Stimulated activated CD4-positive, alpha-beta T cell treated with anti-CD3 and anti-CD28 coated beads, Interleukin-2, amount 100 ng/mL, for 48 hours (primary cell): ENCODE measurements around the gene KCNE2.

ENCODE experiments used
- DNase-seq, 2 donors: peaks; one replicate each; pipeline ENCODE4 v3.0.0-alpha.2; 2020

Gene KCNE2

DNA sequence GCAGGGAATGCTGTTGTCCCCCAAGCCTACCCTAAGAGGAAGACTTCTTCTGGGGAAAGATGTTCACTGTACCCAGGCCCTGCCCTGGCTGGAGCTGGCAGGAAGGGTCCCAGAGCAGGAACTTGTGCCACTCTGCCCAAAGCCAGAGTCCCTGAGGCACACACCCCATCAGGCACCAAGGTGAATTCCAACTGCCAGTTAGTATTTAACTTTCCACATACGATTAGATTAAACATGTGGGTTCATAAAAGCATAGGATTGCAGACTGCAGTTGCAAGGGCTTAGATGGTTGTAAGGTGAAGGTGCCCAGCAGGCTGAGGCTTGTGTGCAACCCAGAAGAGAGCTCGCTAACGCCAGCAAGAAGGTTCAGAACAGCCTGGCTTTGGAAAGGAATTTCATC lies at the start of gene KCNE2:
Gene KCNE2 (plus strand): TSS at position 274 of the 400 bp plus-strand sequence. CDS start 6,473 bp downstream, outside the sequence.
- DNase-seq: no peak

- no peak for DNase-seq
Observed at GRCh38 chr21:34319585-34319984, 44.2 kb upstream of the KCNE2 start.

DNA sequence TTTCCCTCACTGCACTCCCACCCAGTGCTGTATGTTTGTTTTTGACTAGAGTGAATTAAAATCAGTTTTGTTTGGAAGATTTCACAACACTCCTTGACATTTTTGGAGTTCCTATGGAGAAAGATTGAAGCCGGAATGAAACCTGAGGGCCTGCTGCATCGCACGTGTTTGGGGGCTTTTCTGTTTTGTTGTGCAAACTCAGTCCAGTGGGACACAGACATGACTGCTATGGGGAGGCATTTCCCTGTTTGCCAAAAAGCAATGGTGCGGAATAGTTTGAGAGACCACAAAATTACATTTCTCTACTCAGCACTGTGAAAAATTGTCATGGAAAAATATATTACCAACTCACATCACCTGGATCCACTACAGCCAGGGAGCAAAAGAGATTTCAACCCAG lies 43.8 kb upstream of the KCNE2 start:
- DNase-seq: no peak

GRCh38 chr21:34330055-34330454 lies 33.8 kb upstream of the KCNE2 start:
- no peak for DNase-seq

DNA sequence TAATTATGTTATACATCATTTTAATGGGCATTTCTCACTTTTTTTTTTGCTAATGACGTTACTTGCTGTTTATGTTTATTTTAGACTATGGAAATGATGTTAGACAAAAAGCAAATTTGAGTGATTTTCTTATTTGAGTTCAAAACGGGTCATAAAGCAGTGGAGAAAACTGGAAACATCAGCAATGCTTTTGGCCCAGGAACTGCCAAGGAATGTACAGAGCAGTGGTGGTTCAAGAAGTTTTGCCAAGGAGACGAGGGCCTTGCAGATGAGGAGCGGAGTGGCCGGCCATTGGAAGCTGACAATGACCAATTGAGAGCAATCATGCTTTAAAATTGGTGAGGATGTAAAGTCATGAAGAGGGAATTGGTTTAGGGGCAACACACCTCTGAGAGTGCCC lies 32.1 kb upstream of the KCNE2 start:
- no peak for DNase-seq

DNA sequence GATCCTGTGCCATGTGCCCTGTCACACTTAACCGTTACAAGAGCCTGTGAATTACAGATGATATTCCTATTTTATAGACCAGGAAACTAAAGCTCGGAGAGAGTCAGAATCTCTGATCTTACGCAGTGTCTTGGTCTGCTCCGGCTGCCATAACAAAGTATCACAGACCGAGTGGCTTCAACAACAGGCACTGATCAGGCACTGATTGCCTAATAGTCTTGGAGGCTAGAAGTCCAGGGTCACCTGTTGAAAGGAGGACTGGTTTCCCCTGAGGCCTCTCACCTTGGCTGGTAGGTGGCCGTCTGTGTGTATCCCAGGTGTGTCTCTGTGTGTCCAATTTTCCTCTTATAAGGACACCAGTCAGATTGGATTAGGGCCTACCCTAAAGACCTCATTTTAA lies 31.5 kb upstream of the KCNE2 start:
- no peak for DNase-seq

GRCh38 chr21:34333121-34333739 lies 30.6 kb upstream of the KCNE2 start:
- DNase-seq: no peak

- no peak for DNase-seq
Observed at GRCh38 chr21:34335316-34335715, 28.5 kb upstream of the KCNE2 start.

DNA sequence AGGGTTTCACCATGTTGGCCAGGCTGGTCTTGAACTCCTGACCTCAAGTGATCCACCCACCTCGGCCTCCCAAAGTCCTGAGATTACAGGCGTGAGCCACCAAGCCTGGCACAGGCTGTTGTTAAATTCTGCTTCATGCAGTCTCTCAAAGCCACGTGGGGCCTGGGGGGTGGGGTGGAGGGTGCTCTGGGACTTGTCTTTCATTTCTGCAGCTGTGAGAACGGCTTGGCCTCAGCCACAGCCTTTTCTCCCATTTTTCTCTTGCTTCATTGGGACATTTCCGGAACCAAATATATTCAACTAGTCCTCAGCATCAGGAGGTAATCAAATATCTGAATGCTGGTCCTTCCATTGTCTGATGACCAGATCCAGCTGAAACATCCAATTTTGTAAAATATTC lies 27.6 kb upstream of the KCNE2 start:
- no peak for DNase-seq

- no peak for DNase-seq
Observed at GRCh38 chr21:34336756-34337391, 26.9 kb upstream of the KCNE2 start.

DNA sequence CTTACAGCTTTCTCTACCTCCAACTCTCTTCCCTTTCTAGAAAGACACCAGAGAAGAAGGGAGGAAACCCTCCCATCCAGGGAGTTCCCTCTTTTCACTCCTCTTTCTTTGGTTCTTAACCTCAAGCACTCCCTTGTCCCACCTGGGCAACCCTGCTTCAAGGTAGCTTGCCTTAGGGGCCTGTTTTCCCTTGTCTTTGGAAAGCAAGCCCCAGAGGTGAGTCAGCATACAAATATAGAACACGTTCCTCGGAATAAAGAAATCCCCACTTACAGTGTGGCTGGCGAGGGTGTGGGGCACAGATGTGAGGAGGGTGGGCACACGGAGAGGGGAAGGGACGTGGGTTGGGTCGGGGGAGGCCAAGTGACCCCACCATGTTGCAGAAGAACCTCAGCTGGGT lies 26.1 kb upstream of the KCNE2 start:
- DNase-seq: no peak

- DNase-seq: no peak
Observed at GRCh38 chr21:34338226-34338625, 25.6 kb upstream of the KCNE2 start.

GRCh38 chr21:34340061-34340460 lies 23.7 kb upstream of the KCNE2 start:
- DNase-seq: no peak

DNA sequence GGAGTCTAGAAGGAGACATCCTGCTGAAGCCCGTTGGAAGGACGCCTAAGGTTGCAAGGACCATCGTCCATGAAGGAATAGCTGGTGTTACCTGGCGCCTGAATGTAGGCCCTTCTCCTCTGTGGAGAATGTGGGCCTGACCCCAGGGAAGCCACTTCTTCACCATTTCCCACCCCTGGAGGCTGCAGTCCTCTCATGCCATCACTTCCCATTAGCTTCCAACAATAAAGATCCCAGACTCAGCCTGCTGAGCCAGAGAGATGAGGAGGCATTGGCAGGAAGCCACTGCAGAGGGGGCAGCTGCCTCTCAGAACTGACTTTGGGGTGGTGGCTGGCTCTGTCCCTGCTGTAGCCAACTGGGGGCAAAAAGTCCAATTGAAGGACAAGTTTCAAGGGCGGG lies 21.3 kb upstream of the KCNE2 start:
- no peak for DNase-seq

DNA sequence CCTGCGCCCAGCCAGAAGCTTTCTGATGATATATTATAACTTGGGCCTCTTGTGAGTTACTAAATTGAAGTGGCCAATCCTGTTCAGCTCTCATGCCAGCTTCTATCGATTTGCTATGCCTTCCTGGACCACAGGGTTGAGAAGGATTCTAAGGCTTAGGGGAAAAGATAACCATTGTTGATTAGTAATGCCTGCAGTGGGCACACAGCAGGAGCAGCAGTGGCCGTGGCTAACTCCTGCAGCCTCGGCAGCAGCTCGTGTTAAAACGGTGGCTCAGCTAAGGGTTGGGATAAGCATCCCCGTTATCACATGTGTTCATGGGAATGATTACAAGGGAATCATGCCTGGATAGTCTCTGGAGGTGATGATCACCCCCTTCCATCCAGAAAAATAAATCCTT lies 20.5 kb upstream of the KCNE2 start:
- no peak for DNase-seq

DNA sequence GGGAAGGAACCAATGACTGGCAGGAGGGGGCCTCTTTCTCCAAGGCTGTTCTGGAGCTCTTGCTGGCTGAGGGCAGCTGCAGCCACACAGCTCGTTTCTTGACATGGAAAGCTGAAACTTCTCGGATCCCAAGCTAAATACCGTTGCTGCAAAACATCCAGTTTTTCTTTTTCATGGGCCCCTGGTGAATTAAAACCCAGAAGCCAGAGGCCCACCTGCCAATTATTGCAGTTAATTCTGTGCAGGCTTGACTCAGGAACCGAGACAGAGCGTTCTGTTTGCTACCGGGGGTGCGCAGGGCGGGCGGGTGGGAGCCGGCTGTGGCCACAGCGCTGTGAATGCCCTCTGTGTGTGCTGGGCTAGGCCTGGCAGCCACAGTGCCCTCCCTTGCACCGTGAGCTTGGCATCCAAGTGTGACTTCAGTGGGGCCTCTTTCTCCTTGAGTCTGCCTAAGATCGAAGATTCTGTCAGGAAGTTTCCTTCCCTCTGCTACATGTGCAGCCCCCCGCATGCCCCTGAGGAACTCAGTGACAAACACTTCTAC lies 19.9 kb upstream of the KCNE2 start:
- no peak for DNase-seq

DNA sequence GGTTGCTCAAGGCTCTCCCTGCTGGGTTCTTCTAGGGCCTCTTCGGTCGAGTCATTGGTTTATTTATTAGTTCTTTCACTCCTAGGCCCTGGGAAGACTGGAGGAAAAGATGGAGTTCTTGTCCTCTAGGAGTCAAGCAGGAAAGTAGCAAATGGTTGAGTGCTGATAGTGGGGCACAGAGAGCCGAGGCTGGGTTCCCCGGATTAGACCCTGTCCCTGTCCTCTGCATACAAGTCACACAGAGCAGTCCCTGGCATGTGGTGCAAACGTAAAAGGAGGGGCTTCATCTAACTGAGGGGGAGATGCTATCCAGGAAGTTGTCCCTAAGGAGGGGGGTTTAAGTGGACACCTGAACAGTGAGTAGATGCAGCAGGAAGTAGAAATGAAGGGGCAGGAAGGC lies 19.2 kb upstream of the KCNE2 start:
- no peak for DNase-seq

DNA sequence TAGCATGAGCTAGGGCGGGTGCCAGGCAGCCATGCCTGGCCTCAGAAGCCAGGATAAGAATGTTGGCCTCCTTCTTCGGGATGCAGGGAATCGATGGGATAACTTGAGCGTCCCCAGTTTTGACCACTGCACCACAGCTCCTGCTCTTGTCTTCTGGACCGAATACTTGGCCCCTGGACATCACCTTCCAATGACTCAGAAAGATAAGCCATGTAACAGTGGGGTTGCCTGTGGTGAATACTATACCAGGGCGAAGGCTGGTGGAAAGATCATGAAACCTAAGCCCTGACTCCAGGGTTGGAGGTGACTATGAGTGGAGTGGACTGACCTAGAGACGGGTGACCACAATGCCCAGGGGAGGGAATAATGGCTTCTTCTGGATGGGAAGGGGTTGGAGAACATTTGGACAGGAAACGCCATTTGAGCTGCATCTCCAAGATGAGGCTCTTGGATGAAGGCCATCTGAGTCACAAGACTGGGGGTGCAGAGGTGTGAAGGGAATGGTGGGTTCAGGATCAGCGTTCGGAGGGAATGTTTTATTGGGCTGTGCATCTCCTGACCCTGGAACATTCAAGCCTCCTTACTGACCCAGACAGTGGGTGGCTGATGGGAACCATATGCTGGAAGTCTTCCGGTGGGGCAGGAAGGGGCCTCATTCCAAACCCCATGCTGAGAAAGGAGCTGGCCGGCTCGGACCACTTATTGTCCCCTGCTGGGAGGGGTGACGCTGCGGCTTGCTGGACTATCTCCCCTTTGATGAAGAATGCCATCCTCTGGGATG lies 18.5 kb upstream of the KCNE2 start:
- no peak for DNase-seq

GRCh38 chr21:34345892-34346291 lies 17.9 kb upstream of the KCNE2 start:
- no peak for DNase-seq

DNA sequence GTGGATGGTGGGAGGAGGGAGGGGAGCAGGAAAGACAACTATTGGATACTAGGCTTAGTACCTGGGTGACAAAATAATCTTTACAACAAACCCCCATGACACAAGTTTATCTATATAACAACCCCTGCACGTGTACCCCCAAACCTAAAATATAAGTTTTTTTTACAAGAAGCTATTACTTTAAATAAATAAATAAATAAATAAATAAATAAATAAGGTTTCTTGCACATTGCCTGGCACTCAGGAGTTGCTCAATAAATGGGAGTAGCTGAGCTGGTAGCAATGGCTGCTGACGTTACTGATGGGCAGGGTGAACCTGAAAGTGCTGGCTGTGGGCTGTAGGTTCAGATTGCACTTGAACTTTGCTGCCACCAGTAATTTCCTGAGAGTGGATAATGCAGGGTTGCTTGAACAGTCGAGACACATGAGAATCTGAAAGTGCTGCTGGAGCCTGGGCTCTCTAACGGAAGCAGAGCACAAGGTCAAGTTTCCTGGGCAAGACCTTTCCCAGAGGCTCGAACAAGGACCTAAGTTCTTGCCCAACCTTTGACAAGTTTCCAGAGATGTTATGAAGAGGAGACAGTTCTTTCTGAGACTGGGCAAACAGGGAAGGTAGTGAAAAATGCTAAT lies 14.8 kb upstream of the KCNE2 start:
- DNase-seq: no peak

DNA sequence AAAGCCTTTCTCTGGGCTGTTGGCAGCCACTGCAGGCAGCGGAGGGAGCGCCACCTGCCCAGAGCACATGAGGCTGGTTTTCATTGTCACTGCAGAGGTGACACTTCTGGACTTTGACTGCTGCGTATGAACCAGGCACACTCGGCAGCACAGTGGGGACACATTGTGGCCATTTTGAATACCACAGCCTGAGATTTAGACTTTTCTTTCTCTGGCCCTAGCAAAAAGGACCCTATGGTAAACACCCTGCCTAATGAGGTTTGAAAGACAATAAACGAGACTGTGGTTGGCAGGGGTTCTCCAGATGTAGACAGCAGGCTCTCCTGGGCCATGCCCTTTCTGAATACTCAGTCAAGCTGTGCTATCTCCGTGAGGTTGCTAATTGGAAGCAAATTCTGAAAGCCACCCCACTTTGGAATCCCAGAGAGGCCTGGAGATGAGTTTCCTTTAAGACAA lies 12.0 kb upstream of the KCNE2 start:
- DNase-seq: peak in 1 of 2 donors; percentile 12

GRCh38 chr21:34352556-34352955 lies 11.2 kb upstream of the KCNE2 start:
- DNase-seq: no peak

DNA sequence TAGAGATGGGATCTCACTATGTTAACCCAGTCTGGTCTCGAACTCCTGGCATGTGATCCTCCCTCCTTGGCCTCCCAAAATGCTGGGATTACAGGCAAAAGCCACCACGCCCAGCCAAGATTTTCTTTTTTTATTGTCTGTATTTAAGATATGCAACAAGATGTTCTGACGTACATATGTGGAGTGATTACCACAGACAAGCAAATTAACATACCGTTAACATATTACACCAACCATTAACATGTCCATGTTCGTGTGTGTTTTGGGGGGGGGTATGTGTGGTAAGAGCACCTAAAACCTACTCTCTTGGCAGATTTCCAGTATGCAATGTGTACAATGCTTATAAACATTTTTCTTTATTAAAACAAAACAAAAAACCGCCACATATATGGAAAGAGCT lies 10.6 kb upstream of the KCNE2 start:
- DNase-seq: no peak
